ENCODE measurements around the gene GABRA5. TPM values are rescaled to one million over a fixed set of nuclear protein-coding genes. Genes with fewer than 3 reads are reported as not detected.

The GABRA5 gene
- total RNA-seq, 1 experiment from 2014 or later, result not detected

- H3K36me3 ChIP-seq (ENCODE audit: low read depth), result no peaks in the 10 kb centered on the region
- intact Hi-C loops (cut with micrococcal nuclease; ENCODE audit: unreplicated experiment), result no loop called here
- no peaks in the 10 kb centered on the region for H3F3A ChIP-seq (ENCODE audit: insufficient read depth, low read depth)
- no peaks in the 10 kb centered on the region for H3K9me2 ChIP-seq (ENCODE audit: insufficient read depth)
- no peaks in the 10 kb centered on the region for H3K9me3 ChIP-seq (ENCODE audit: insufficient read depth, low read depth)
- no peak overlapping the region for H3K4me2 ChIP-seq
- no TSS peak for BruUV-seq (replicated peaks)
- ChIA-PET CTCF (interaction anchor here (0.7 kb wide), 1 partner anchor 291 kb away, joined by 3 read pairs; no protein-coding TSS in a partner anchor), POLR2A (ENCODE audit: unreplicated experiment) (no interaction called here)
- H3K4me3 ChIP-seq, result no peak overlapping the region
- TF ChIP-seq EZH2 (IDR thresholded peaks at IDR 0.05; ENCODE audit: low read depth) (no peak), CTCF (conservative IDR thresholded peaks at IDR 0.05) (no peak)
- H3K79me2 ChIP-seq (ENCODE audit: low read depth), result no peaks in the 10 kb centered on the region
- no peak overlapping the region for H2AFZ ChIP-seq
- DNase-seq, result no peak
- H4K20me1 ChIP-seq (ENCODE audit: insufficient read depth), result no peaks in the 10 kb centered on the region
- H3K27me3 ChIP-seq (ENCODE audit: insufficient read depth, low read depth), result no peaks in the 10 kb centered on the region
- H3K27ac ChIP-seq, result no peak overlapping the region
- no peaks in the 10 kb centered on the region for H3K4me1 ChIP-seq (replicated peaks; ENCODE audit: insufficient read depth)
Observed at GRCh38 chr15:26935322-26935721, 68.5 kb downstream of the GABRA5 start.

- no TSS peak for BruUV-seq (replicated peaks)
Observed at GRCh38 chr15:26936502-26936901, 69.6 kb downstream of the GABRA5 start.

GRCh38 chr15:26937134-26937533 lies 70.3 kb downstream of the GABRA5 start:
- H3K4me3 ChIP-seq, result no peak overlapping the region
- H3K4me1 ChIP-seq (replicated peaks; ENCODE audit: insufficient read depth), result no peaks in the 10 kb centered on the region
- H4K20me1 ChIP-seq (ENCODE audit: insufficient read depth), result no peaks in the 10 kb centered on the region
- H3K36me3 ChIP-seq (ENCODE audit: low read depth), result no peaks in the 10 kb centered on the region
- ChIA-PET POLR2A (ENCODE audit: unreplicated experiment) (no interaction called here), CTCF (no interaction called here)
- no TSS peak for BruUV-seq (replicated peaks)
- no peaks in the 10 kb centered on the region for H3F3A ChIP-seq (ENCODE audit: insufficient read depth, low read depth)
- no peak overlapping the region for H3K27ac ChIP-seq
- TF ChIP-seq CTCF (conservative IDR thresholded peaks at IDR 0.05) (no peak), EZH2 (IDR thresholded peaks at IDR 0.05; ENCODE audit: low read depth) (no peak)
- H2AFZ ChIP-seq, result no peak overlapping the region
- H3K9me3 ChIP-seq (ENCODE audit: insufficient read depth, low read depth), result no peaks in the 10 kb centered on the region
- peaks cover 4% of the 10 kb centered on the region; the same call in 1 of the 2 replicates for H3K27me3 ChIP-seq (ENCODE audit: insufficient read depth, low read depth)
- intact Hi-C loops (cut with micrococcal nuclease; ENCODE audit: unreplicated experiment), result no loop called here
- no peak overlapping the region for H3K4me2 ChIP-seq
- no peaks in the 10 kb centered on the region for H3K9me2 ChIP-seq (ENCODE audit: insufficient read depth)
- no peaks in the 10 kb centered on the region for H3K79me2 ChIP-seq (ENCODE audit: low read depth)
- DNase-seq, result no peak

More at GRCh38 chr15:26936502-26936901, 69.6 kb downstream of the GABRA5 start:
- H3K4me1 ChIP-seq (replicated peaks; ENCODE audit: insufficient read depth), result no peaks in the 10 kb centered on the region
- no peaks in the 10 kb centered on the region for H3K36me3 ChIP-seq (ENCODE audit: low read depth)
- no peak overlapping the region for H2AFZ ChIP-seq
- H3K27me3 ChIP-seq (ENCODE audit: insufficient read depth, low read depth), result peaks cover 1% of the 10 kb centered on the region; the same call in 1 of the 2 replicates
- ChIA-PET CTCF (no interaction called here), POLR2A (ENCODE audit: unreplicated experiment) (no interaction called here)
- H3K27ac ChIP-seq, result no peak overlapping the region
- intact Hi-C loops (cut with micrococcal nuclease; ENCODE audit: unreplicated experiment), result no loop called here
- no peaks in the 10 kb centered on the region for H3K9me2 ChIP-seq (ENCODE audit: insufficient read depth)
- H3K4me3 ChIP-seq, result no peak overlapping the region
- no peaks in the 10 kb centered on the region for H4K20me1 ChIP-seq (ENCODE audit: insufficient read depth)
- TF ChIP-seq CTCF (conservative IDR thresholded peaks at IDR 0.05), result no peak
- TF ChIP-seq EZH2 (IDR thresholded peaks at IDR 0.05; ENCODE audit: low read depth), result no peak
- no peaks in the 10 kb centered on the region for H3K79me2 ChIP-seq (ENCODE audit: low read depth)
- H3K4me2 ChIP-seq, result no peak overlapping the region
- H3K9me3 ChIP-seq (ENCODE audit: insufficient read depth, low read depth), result no peaks in the 10 kb centered on the region
- no peaks in the 10 kb centered on the region for H3F3A ChIP-seq (ENCODE audit: insufficient read depth, low read depth)
- DNase-seq, result no peak
